ELR (cell line): ENCODE data around the gene POFUT1.
"Not testable (repeated sequence)": the region's sequence is repeated elsewhere in the genome, so short reads cannot be mapped to it uniquely, and the experiment has no call there.

Experiments used
- DNase-seq: peaks from one replicate; pipeline ENCODE4 v3.0.0-alpha.2; 2015; ENCODE audit warnings: low read depth

POFUT1 gene

DNA sequence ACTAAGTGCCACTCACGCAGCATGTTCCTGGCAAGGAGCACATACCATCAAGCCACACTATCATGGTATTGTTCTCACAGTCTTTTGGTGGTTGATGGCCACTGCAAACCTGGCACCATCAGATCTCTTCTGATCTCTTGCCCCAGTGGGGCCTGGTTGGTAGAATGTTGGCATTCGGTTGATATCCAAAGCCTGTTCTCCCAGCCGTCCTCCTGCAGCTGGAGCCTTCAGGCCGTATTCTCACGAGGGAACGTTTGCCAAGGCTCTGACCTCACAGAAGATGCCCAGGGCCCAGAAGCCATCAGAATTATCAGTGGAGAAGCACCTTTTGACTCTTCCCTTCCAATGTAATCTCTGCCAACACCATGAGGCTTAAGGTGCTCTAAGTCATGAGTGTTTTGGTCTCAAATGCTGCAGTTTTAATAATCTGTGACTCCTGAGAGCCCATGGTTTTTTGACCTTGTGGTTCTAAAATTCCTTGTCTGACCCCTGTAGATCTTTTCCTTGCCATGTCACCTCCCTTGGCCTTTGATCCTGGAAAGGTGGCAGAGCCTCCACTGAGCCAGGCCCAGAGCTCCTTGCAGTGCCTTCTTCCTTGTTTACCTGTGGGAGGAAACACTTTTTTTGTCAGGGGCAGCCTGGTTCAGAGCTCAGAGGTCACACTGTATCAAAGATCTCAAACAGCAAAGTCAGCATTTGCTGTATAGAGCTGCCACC, 27.8 kb downstream of the POFUT1 start:
- no peak for DNase-seq

DNA sequence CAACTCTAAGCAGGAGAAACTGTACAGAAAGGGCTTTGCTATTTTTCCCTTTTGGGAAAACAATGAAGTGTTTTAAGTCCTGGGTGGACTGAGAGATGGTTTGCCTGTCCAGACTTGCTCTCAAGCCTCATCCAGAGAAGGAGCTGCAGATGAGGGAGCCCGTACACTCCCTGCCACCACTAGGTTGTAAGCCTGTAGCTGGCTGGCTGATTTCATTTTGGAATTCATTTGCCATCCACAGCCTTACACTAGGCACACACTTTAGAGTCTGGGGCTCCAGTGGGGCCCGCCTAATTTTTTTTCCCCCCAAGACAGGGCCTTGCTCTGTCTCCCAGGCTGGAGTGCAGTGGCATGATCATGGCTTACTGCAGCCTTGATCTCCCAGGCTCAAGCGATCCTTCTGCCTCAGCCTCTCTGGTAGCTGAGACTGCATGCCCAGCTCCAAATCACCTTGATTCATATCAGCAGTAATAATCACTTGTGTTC, 28.4 kb downstream of the POFUT1 start:
- DNase-seq = no peak

DNA sequence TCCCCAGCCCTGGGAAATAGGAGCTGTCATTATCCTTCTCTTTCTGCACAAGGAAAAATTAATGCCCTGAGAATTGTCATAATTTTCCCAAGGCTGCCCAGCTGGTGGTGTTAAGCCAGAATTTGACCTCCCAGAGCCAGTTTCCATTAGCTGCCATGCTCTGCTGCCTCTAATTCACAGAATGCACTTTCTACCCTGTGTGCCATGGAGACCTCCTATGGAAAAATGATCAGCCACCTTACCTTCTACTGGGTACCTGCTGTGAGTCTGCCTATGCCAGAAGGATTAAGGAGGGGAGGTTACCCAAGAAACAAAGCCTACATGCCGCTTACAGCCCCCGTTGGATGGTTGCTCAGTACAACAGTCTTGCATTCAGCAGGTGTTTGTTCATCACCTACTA, 29.1 kb downstream of the POFUT1 start:
- no peak for DNase-seq

DNA sequence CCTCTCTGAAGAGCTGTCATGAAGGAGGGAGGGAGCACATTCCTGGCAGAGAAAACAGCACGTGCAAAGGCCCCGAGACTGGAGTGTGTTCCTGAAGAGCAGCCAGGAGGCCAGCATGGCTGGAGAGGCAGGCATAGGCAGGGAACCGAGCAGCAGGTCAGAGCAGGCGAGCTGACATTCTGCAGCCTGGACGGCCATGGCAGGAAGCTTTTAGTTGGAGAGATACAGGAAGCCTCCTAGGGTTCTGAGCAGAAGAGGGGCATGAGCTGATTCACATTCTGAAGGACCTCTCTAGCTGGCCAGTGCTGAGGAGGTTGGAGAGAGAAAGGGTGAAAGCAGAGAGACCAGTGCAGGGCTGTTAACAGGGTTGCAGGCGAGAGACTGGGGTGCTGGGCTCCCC, 29.7 kb downstream of the POFUT1 start:
- no peak for DNase-seq

DNA sequence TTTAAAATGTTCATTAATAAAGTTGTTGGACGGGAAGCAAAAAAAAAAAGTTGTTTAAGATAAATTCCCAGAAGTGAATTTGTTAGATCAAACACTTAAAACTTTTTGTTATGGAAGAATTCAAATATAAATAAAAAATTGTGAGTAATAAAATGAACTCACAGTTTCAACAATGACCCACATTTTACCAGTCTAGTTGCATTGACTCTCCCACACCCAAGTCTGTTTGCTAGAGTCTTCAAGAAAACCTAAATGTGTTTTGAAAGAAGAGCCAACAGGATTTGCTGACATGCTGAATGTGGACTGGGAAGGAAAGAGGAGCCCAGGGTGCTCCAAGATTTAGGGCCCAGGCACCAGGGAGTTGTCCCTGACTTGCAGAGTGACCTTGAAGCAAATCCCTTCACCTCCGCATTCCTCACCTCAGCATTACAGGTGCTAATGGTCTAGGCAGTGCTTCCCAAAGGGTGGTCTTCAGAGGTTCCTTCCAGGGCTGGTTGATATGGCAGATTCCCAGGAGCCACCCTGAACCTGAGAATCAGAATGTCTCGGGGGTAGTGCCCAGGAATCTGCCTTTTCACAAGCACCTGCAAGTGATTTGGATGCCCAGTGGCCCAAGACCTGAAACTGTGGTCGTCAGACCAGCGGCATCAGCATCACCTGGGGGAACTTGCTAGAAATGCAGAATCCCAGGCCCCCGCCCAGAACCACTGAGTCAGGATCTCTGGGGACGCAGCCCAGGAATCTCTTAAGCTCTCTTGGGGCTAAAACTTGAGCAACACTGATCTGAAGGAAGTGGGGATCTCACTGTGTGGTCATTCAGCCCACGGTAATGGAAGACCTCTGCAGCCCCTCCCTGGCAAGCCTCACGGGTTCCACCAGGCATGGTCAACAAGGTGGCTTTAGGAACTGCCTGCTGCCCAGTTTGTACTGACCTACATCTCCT, 31.1 kb downstream of the POFUT1 start:
- no peak for DNase-seq

DNA sequence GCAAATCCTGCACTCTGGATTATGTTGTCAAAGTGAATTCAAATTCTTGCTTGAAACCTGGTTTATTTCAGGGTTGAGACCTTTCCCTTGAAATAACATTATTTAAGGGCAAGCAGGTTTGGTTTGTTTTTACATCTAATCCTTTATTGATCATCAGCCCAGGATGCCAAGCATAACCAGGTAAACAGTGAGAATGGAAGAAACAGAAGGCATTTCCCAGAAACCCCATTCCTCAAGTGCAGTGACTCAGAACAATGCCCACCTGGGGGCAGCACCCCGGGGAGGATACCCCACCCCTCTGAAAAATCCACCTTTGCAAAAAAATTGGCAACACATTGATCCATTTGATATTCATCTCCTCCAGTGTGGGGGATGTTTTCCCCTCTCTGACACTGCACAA, 32.5 kb downstream of the POFUT1 start:
- DNase-seq = no peak

DNA sequence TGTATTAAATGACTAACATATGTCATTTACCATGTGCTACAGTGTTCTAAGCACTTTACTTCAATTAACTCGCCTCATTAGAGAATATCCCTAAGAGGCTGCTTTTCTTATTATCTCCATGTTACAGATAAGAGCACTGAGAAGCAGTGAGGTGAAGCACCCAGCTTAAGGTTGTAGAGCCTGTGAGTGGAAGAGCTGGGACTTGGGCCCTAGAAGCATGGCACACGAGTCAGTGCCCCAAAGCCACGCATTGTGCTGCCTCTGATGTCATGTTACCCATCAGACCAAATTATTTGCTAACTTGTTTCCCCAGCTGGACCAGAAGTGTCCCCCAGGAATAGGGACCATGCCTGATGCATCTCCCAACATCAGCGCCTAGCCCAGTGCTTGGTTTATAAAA, 34.1 kb downstream of the POFUT1 start:
- DNase-seq = no peak

DNA sequence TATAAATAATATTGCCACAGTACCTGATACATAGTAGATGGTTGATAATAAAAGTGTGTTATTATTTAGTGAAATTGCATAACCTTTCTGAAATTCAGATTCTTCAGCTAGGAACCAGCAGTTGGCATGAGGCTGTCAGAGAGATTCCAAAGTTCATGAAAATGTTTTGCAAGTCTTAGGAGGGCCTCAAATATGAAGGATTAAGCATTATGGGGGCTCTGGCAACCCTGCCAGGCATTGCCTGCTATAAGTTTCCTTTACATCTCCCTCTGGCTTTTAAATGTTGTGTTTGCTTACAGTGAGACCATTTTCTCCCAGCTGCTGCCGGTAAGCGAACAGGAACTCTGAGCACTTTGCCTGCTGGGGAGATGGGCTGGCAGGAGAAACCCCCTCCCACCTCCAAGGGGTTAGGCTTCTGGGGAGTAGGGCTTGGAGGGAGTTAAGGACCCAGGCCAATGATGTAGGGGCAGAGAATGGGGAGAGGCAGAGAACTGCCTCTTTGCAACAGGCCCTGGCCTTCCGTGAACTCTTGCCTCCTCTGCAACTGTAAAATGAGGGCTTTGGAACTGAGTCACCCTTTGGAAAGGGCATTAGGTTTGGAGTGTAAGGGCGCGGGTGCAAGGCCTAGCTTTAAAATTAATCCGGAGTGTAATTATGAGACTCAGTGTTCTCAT, 36.6 kb downstream of the POFUT1 start:
- no peak for DNase-seq

DNA sequence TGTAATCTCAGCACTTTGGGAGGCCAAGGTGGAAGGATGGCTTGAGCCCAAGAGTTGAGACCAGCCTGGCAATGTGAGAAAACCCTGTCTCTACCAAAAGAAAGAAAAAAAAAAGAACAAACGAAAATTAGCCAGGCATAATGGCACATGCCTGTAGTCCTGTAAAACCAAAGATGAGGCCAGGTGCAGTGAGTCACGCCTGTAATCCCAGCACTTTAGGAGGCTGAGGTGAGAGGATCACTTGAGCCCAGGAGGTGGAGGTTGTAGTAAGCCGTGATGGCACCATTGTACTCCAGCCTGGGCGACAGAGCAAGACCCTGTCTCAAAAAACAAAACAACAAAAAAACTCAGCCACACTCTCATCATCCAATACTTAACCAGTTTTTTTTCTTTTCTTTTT, 37.3 kb downstream of the POFUT1 start:
- no peak for DNase-seq

DNA sequence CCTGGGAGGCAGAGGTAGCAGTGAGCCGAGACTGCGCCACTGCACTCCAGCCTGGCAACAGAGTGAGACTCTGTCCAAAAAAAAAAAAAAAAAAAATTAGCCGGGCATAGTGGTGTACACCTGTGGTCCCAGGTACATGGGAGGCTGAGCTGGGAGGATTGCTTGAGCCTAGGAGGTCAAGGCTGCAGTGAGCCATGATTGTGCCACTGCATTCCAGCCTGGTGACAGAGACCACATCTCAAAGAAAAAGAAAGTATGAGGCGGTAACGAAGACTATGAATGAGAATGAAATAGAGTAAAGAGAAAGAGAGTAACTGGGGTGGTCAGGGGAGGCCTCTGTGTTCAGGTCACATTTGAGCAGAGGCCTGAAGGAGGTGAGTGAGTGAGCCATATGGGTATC, 38.5 kb downstream of the POFUT1 start:
- DNase-seq = not testable (repeated sequence)

DNA sequence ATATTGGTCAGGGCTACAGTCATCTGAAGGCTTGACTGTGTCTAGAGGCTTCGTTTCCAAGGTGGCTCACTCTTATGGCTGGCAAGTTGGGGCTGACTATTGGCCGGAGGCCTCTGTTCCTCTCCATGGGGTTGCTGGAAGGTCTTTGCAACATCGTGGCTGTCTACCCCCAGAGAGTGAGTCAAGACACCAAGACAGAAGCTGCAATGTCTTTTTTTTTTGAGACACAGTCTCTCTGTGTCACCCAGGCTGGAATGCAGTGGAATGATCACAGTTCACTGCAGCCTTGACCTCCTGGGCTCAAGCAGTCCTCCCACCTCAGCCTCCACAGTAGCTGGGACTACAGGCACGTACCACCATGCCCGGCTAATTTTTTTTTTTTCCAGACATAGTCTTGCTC, 40.4 kb downstream of the POFUT1 start:
- peak; percentile 19 for DNase-seq

DNA sequence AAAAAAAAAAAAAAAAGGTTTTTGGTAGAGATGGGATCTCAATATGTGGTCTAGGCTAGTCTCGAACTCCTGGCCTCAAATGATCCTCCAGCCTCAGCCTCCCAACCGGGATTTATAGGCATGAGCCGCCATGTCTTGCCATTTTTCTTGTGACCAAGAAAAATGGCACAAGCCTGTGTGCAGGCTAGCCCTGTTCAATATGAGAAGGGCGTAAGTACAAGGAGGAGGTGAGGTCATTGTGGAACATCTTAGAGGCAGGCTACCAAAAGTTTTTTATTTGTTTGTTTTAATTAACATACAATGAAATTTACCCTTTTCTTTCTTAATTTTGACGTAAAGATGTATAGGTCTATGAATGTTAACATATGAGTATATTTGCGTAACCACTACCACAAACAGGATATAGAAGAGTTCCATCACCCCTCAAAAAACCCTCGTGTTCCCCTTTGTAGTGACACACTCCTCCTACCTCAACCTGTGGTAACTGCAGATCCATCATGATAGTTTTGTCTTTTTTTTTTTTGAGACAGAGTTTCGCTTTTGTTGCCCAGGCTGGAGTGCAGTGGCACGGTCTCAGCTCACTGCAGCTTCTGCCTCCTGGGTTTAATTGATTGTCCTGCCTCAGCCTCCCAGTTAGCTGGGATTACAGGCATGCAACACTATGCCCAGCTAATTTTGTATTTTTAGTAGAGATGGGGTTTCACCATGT, 41.5 kb downstream of the POFUT1 start:
- DNase-seq = no peak

DNA sequence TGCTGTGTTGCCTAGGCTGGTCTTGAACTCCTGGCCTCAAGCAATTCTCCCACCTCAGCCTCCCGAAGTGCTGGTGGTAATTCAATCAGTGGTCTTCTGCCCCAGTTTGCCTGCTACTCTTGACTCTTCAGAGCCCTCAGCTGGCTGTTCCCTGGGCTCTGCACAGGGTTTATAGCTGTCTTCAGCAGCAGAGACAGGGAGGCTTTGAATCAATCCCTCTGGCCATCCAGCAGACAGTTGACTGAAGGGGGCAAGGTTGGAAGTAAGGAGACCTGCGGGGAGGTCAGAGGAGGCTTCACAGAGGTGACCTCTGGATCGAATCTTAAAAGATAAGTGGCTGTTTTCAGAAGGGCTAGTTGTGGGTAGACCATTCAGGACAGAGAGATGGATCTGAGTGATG, 43.8 kb downstream of the POFUT1 start:
- no peak for DNase-seq

DNA sequence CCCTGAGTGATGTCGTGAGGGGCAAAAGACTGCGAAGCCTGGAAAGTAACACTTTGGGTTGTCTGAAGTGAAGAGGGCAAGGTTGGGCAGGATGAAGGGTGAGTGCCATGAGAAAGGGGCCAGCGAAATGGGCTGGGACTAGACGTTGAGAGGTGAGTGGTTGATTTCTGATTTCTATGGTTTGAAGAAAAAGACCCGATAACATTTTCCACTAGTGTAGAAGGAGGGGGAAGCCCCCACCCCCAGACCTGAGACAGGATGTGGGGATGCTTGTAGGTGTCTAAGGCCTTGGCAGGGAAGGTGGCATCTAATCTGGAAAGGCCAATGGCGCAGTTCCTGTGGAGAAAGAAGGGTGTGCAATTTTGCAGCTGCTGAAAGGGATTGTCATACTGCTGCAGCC, 44.5 kb downstream of the POFUT1 start:
- no peak for DNase-seq

DNA sequence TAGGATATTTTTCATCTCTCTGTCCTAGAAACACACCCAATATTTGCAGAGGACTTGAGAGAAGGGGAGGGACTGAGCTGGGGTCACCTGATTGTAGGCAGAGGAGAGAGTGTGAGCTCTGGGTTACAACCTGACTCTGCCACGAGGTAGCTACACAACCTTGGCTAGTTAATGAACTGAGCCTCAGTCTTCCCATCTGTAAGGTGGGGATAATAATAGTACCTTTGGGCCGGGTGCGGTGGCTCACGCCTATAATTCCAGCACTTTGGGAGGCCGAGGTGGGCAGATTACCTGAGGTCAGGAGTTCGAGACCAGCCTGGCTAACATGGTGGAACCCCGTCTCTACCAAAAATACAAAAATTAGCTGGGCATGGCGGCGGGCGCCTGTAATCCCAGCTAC, 53.3 kb downstream of the POFUT1 start:
- not testable (repeated sequence) for DNase-seq

DNA sequence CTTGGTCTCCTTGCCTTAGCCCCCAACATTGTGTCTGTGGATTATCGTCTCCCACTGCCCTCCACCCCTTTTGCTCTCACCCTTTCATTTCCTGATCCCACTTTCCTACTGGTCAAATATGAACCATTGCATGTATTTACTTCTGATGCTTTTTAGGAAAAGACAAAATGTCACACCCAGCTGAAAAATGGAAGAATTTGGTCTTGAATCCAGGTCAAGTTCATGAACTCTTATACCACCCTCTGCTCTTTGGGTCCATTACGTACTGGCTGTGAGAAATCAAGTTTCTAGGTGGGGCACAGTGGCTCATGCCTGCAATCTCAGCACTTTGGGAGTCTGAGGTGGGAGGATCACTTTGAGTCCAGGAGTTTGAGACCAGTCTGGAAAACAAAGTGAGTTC, 54.0 kb downstream of the POFUT1 start:
- DNase-seq = no peak

DNA sequence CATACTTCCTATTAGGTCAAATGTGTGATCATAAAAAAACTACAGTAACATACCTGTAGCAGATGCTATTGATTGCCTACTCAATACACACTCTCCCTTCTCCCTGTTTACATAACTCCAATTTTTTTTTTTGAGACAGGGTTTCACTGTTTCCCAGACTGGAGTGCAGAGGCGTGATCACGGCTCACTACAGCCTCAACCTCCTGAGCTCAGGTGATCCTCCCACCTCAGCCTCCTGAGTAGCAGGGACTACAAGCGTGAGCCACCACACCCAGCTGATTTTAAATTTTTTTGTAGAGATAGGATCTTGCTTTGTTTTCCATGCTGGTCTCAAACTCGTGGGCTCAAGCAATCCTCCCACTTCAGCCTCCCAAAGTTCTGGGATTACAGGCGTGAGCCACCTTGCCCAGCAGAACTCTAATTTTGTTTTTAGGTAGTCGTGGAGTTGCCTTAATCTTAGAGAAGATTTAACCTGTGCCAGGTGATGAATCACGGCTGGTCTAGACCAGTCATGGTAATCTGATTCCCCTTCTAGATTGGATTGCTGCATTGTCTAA, 55.8 kb downstream of the POFUT1 start:
- DNase-seq = no peak

DNA sequence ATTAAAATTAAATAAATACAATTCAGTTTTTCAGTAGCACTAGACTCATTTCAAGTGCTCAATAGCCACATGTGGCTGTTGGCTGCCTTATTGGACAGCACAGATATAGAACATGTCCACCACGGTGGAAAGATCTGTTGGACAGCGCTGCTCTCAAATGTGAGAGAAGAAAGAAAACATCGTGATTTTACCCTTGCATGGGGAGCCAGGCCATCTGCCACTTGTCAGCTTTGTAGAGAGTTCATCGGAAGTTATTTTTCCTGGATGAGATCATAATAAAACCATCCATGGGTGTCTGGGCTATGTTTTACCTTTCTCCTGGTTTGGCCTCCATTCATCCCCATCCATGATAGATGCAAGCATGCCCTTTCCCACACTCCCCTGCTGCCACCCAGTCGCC, 63.9 kb downstream of the POFUT1 start:
- no peak for DNase-seq

DNA sequence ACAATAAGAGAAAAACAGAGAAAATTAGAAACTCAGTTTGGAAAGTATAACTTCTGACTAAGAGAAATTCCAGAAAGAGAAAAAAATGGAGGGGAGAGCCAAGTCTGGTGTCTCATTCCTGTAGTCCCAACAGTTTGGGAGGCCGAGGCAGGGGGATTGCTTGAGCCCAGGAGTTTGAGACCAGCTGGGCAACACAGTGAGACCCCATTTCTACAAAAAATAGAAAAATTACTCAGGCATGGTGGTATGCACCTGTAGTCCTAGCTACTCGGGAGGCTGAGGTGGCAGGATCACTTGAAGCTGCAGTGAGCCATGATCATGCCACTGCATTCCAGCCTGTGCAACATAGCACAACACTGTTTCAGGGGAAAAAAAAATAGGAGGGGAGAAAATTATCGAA, 66.7 kb downstream of the POFUT1 start:
- no peak for DNase-seq

DNA sequence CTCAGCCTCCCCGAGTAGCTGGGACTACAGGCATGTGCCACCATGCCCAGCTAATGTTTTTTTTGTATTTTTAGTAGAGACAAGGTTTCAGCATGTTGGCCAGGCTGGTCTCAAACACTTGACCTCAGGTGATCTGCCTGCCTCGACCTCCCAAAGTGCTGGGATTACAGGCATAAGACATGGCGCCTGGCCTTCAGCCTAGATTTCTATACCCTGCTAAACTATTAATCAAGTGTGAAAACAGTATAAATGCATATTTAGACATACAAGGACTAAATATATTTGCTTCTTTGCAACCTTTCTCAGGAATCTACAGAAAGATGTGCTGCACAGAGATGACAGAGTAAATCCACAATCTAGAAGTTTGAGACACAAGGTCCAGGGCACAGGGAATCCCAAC, 67.5 kb downstream of the POFUT1 start:
- DNase-seq = not testable (repeated sequence)

DNA sequence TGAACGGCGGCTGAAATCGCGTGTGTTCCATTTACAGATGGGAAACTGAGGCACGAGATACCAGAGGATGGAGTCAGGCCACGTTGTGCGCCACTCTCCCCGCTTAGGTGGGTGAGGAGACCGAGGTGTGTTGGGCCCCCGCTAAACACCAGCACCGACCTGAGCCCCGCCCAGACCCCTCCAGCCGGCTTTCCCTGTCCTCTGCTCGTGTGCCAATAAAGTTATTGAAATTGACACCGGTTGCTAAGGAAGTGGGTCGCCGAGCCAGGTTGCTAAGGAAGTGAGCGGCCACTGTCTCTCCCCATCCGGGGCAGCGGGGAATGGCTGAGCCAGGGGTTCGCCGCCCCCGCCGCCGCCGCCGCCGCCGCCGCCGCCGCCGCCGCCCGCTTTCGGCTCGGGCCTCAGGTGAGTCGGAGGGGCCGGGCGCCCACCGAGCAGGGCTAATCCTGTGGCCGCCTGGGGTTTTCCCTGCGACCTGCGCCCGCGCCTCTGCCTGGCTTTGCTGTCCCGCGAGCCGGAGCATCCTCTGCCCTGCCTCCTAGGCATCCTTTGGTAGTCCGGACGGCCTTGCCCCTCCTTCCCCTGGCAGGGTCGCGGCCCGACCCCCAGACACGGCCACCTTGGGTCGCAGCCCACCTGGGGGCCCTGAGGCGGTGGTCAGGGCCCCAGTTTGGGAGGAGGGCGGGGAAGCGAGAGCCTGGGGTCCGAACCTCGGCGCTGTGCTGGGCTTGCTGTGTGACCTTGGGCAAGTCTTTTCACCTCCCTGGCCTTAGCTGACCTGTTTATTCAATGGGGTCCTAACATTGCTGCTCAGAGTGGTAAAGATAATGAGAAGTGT, 69.9 kb downstream of the POFUT1 start, which contains the start of gene KIF3B:
Gene KIF3B, plus strand, starts transcription at position 291 of the 838 bp plus-strand sequence. CDS start 32,127 bp downstream, outside the sequence.
- DNase-seq = peak; percentile 95
